ENCODE data around the gene SIAH3.

The SIAH3 gene

GRCh38 chr13:45886466-45886865 lies 34.9 kb upstream of the SIAH3 start:
- no peak for TF ChIP-seq CTCF (IDR thresholded peaks at IDR 0.05)
- no peak for DNase-seq (ENCODE audit: low spot score)
- no peak overlapping the region for H3K27ac ChIP-seq
- no peak overlapping the region for H3K4me3 ChIP-seq

GRCh38 chr13:45885194-45885593 lies 33.6 kb upstream of the SIAH3 start:
- DNase-seq (ENCODE audit: low spot score): no peak
- H3K27ac ChIP-seq: no peak overlapping the region
- TF ChIP-seq CTCF (IDR thresholded peaks at IDR 0.05): no peak
- no peak overlapping the region for H3K4me3 ChIP-seq

- no peak for DNase-seq (ENCODE audit: low spot score)
- no peak for TF ChIP-seq CTCF (IDR thresholded peaks at IDR 0.05)
- Histone ChIP-seq H3K27ac (no peak overlapping the region), H3K4me3 (no peak overlapping the region)
These were observed 31.1 kb upstream of the SIAH3 start for GRCh38 chr13:45882626-45883025.

GRCh38 chr13:45881353-45881752 lies 29.8 kb upstream of the SIAH3 start:
- DNase-seq (ENCODE audit: low spot score): no peak
- no peak overlapping the region for H3K4me3 ChIP-seq
- TF ChIP-seq CTCF (IDR thresholded peaks at IDR 0.05): no peak
- no peak overlapping the region for H3K27ac ChIP-seq

- TF ChIP-seq CTCF (IDR thresholded peaks at IDR 0.05): no peak
- no peak for DNase-seq (ENCODE audit: low spot score)
- H3K4me3 ChIP-seq: no peak overlapping the region
- H3K27ac ChIP-seq: no peak overlapping the region
These were observed 28.7 kb upstream of the SIAH3 start for GRCh38 chr13:45880242-45880641.

- H3K4me3 ChIP-seq: no peak overlapping the region
These were observed 28.1 kb upstream of the SIAH3 start for GRCh38 chr13:45879666-45880065.

GRCh38 chr13:45878966-45879365 lies 27.4 kb upstream of the SIAH3 start:
- no peak overlapping the region for H3K4me3 ChIP-seq
- no peak for TF ChIP-seq CTCF (IDR thresholded peaks at IDR 0.05)
- H3K27ac ChIP-seq: no peak overlapping the region
- no peak for DNase-seq (ENCODE audit: low spot score)

More at GRCh38 chr13:45879666-45880065, 28.1 kb upstream of the SIAH3 start:
- TF ChIP-seq CTCF (IDR thresholded peaks at IDR 0.05): no peak
- DNase-seq (ENCODE audit: low spot score): no peak
- no peak overlapping the region for H3K27ac ChIP-seq

All from coronary artery (tissue), 2 donors.